NCI-H774 (cell line): Measurements from ENCODE around the gene IFIH1.
A peak's percentile ranks its signal among the peaks of the same experiment; 100 is the strongest.

ENCODE experiments used
- DNase-seq: peaks from one replicate; lab custom pipeline; 2025; lab: John Stamatoyannopoulos, UW

The IFIH1 gene

GRCh38 chr2:162308747-162309503 is 9.6 kb downstream of the IFIH1 start:
- no peak for DNase-seq

GRCh38 chr2:162305901-162306300 is 12.6 kb downstream of the IFIH1 start:
- DNase-seq: no peak

GRCh38 chr2:162301877-162302276 is 16.6 kb downstream of the IFIH1 start:
- no peak for DNase-seq

- peak; percentile 45 for DNase-seq
Measured at GRCh38 chr2:162301151-162301804, 17.2 kb downstream of the IFIH1 start.

- no peak for DNase-seq
Measured at GRCh38 chr2:162300266-162300665, 18.2 kb downstream of the IFIH1 start.

- no peak for DNase-seq
Measured at GRCh38 chr2:162298669-162299335, 19.7 kb downstream of the IFIH1 start.

GRCh38 chr2:162297925-162298552 is 20.4 kb downstream of the IFIH1 start:
- DNase-seq: peak; percentile 72

- DNase-seq: no peak
Measured at GRCh38 chr2:162295009-162295408, 23.5 kb downstream of the IFIH1 start.

GRCh38 chr2:162293122-162293786 is 25.2 kb downstream of the IFIH1 start:
- no peak for DNase-seq

- no peak for DNase-seq
Measured at GRCh38 chr2:162291748-162292147, 26.7 kb downstream of the IFIH1 start.

- no peak for DNase-seq
Measured at GRCh38 chr2:162282765-162283425, 35.6 kb downstream of the IFIH1 start.

- DNase-seq: no peak
Measured at GRCh38 chr2:162280654-162281053, 37.8 kb downstream of the IFIH1 start.

- no peak for DNase-seq
Measured at GRCh38 chr2:162277381-162277780, 41.1 kb downstream of the IFIH1 start.

GRCh38 chr2:162267996-162268395 is 50.5 kb downstream of the IFIH1 start:
- DNase-seq: no peak

- DNase-seq: no peak
Measured at GRCh38 chr2:162267496-162267895, 51.0 kb downstream of the IFIH1 start.

GRCh38 chr2:162266460-162266760 is 52.1 kb downstream of the IFIH1 start:
- DNase-seq: no peak

- no peak for DNase-seq
Measured at GRCh38 chr2:162265666-162266459, 52.6 kb downstream of the IFIH1 start.

GRCh38 chr2:162261032-162261945 is 57.2 kb downstream of the IFIH1 start:
- DNase-seq: no peak

- no peak for DNase-seq
Measured at GRCh38 chr2:162258686-162259085, 59.8 kb downstream of the IFIH1 start.

GRCh38 chr2:162258169-162258568 is 60.3 kb downstream of the IFIH1 start:
- DNase-seq: no peak
